ENCODE results near the gene GOLGA5.
"Not testable (repeated sequence)": the region's sequence is repeated elsewhere in the genome, so short reads cannot be mapped to it uniquely, and the experiment has no call there.

GOLGA5 gene

GRCh38 chr14:92820536-92820840 is 26.4 kb downstream of the GOLGA5 start:
- not testable (repeated sequence) for H2BK5ac ChIP-seq (ENCODE audit: low read length); H2AFZ ChIP-seq (ENCODE audit: low read length); H3K14ac ChIP-seq (ENCODE audit: low read length); H3K18ac ChIP-seq (ENCODE audit: low read length); H3K4me2 ChIP-seq (ENCODE audit: insufficient read depth, low read length, poor library complexity, severe bottlenecking); H3K4me1 ChIP-seq (ENCODE audit: control insufficient read depth in 2 of 2, insufficient read depth in 1 of 2, low read depth in 1 of 2, low read length in 2 of 2); H3K27ac ChIP-seq (replicated peaks; ENCODE audit: low read length); H4K91ac ChIP-seq (ENCODE audit: low read depth, low read length, poor library complexity); H4K8ac ChIP-seq (ENCODE audit: low read depth, low read length); H2BK12ac ChIP-seq (ENCODE audit: low read length); H3K9ac ChIP-seq (ENCODE audit: low read depth, low read length, poor library complexity); H3K4ac ChIP-seq (ENCODE audit: low read length); H3K79me1 ChIP-seq (ENCODE audit: low read depth, low read length); H3K4me3 ChIP-seq (ENCODE audit: low read length in 2 of 2); H3K9me3 ChIP-seq (replicated peaks in 1 of 2; ENCODE audit: control insufficient read depth in 2 of 2, insufficient read depth in 1 of 2, low read depth in 1 of 2, low read length in 2 of 2); H2AK5ac ChIP-seq (ENCODE audit: low read depth, low read length); DNase-seq (ENCODE audit: low spot score); H3K27me3 ChIP-seq (ENCODE audit: control insufficient read depth in 3 of 3, insufficient read depth in 3 of 3, low read depth in 1 of 3, low read length in 3 of 3); H3K23ac ChIP-seq (ENCODE audit: low read depth, low read length, poor library complexity); H2BK120ac ChIP-seq (ENCODE audit: low read depth, low read length); H2BK15ac ChIP-seq (ENCODE audit: low read length)
- no CpG with 5 or more reads among the region's 7 CpGs for WGBS, 2 donors (ENCODE audit: extremely low coverage in 2 of 2, insufficient read length in 2 of 2, insufficient replicate concordance in 1 of 2)
- peaks cover 7 to 93% of the 10 kb centered on the region in 2 donors for H3K36me3 ChIP-seq (replicated peaks in 1 of 2; ENCODE audit: control insufficient read depth in 2 of 2, insufficient read depth in 2 of 2, low read length in 2 of 2)

GRCh38 chr14:92830902-92831301 is 36.8 kb downstream of the GOLGA5 start:
- no peaks in the 10 kb centered on the region for H3K79me1 ChIP-seq (ENCODE audit: low read depth, low read length)
- H3K4me1 ChIP-seq (ENCODE audit: control insufficient read depth in 2 of 2, insufficient read depth in 1 of 2, low read depth in 1 of 2, low read length in 2 of 2) = no peaks in the 10 kb centered on the region
- WGBS, 2 donors (ENCODE audit: extremely low coverage in 2 of 2, insufficient read length in 2 of 2, insufficient replicate concordance in 1 of 2) = no CpG with 5 or more reads among the region's 2 CpGs
- no peak overlapping the region for H3K4ac ChIP-seq (ENCODE audit: low read length)
- H3K27me3 ChIP-seq (ENCODE audit: control insufficient read depth in 3 of 3, insufficient read depth in 3 of 3, low read depth in 1 of 3, low read length in 3 of 3) = no peaks in the 10 kb centered on the region
- H2BK120ac ChIP-seq (ENCODE audit: low read depth, low read length) = no peak overlapping the region
- no peak for DNase-seq (ENCODE audit: low spot score)
- no peaks in the 10 kb centered on the region for H3K9me3 ChIP-seq (replicated peaks in 1 of 2; ENCODE audit: control insufficient read depth in 2 of 2, insufficient read depth in 1 of 2, low read depth in 1 of 2, low read length in 2 of 2)
- no peak overlapping the region for H3K27ac ChIP-seq (replicated peaks; ENCODE audit: low read length)
- H3K9ac ChIP-seq (ENCODE audit: low read depth, low read length, poor library complexity) = no peak overlapping the region
- H2AFZ ChIP-seq (ENCODE audit: low read length) = no peak overlapping the region
- no peak overlapping the region for H4K8ac ChIP-seq (ENCODE audit: low read depth, low read length)
- no peak overlapping the region for H2BK5ac ChIP-seq (ENCODE audit: low read length)
- no peak overlapping the region for H2AK5ac ChIP-seq (ENCODE audit: low read depth, low read length)
- no peak overlapping the region for H3K14ac ChIP-seq (ENCODE audit: low read length)
- H3K18ac ChIP-seq (ENCODE audit: low read length) = no peak overlapping the region
- H3K4me2 ChIP-seq (ENCODE audit: insufficient read depth, low read length, poor library complexity, severe bottlenecking) = no peak overlapping the region
- H3K4me3 ChIP-seq (ENCODE audit: low read length in 2 of 2) = no peak overlapping the region
- no peak overlapping the region for H3K23ac ChIP-seq (ENCODE audit: low read depth, low read length, poor library complexity)
- no peak overlapping the region for H2BK15ac ChIP-seq (ENCODE audit: low read length)
- H3K36me3 ChIP-seq (replicated peaks in 1 of 2; ENCODE audit: control insufficient read depth in 2 of 2, insufficient read depth in 2 of 2, low read length in 2 of 2) = peaks cover 8 to 90% of the 10 kb centered on the region in 2 donors
- no peak overlapping the region for H4K91ac ChIP-seq (ENCODE audit: low read depth, low read length, poor library complexity)
- no peak overlapping the region for H2BK12ac ChIP-seq (ENCODE audit: low read length)

GRCh38 chr14:92832137-92832700 is 38.1 kb downstream of the GOLGA5 start:
- Histone ChIP-seq H2BK15ac (ENCODE audit: low read length) (no peak overlapping the region), H4K91ac (ENCODE audit: low read depth, low read length, poor library complexity) (no peak overlapping the region), H2BK5ac (ENCODE audit: low read length) (no peak overlapping the region), H3K14ac (ENCODE audit: low read length) (no peak overlapping the region), H3K27ac (replicated peaks; ENCODE audit: low read length) (no peak overlapping the region), H2BK120ac (ENCODE audit: low read depth, low read length) (no peak overlapping the region), H3K36me3 (replicated peaks in 1 of 2; ENCODE audit: control insufficient read depth in 2 of 2, insufficient read depth in 2 of 2, low read length in 2 of 2) (peaks cover 10 to 84% of the 10 kb centered on the region in 2 donors), H3K79me1 (ENCODE audit: low read depth, low read length) (no peaks in the 10 kb centered on the region), H2AFZ (ENCODE audit: low read length) (no peak overlapping the region), H2AK5ac (ENCODE audit: low read depth, low read length) (no peak overlapping the region), H3K9ac (ENCODE audit: low read depth, low read length, poor library complexity) (no peak overlapping the region), H3K4me2 (ENCODE audit: insufficient read depth, low read length, poor library complexity, severe bottlenecking) (no peak overlapping the region), H3K18ac (ENCODE audit: low read length) (no peak overlapping the region), H2BK12ac (ENCODE audit: low read length) (no peak overlapping the region), H3K23ac (ENCODE audit: low read depth, low read length, poor library complexity) (no peak overlapping the region), H3K4ac (ENCODE audit: low read length) (no peak overlapping the region), H3K4me3 (ENCODE audit: low read length in 2 of 2) (no peak overlapping the region), H3K9me3 (replicated peaks in 1 of 2; ENCODE audit: control insufficient read depth in 2 of 2, insufficient read depth in 1 of 2, low read depth in 1 of 2, low read length in 2 of 2) (no peaks in the 10 kb centered on the region), H4K8ac (ENCODE audit: low read depth, low read length) (no peak overlapping the region), H3K4me1 (ENCODE audit: control insufficient read depth in 2 of 2, insufficient read depth in 1 of 2, low read depth in 1 of 2, low read length in 2 of 2) (no peaks in the 10 kb centered on the region), H3K27me3 (ENCODE audit: control insufficient read depth in 3 of 3, insufficient read depth in 3 of 3, low read depth in 1 of 3, low read length in 3 of 3) (no peaks in the 10 kb centered on the region)
- DNase-seq (ENCODE audit: low spot score) = no peak
- WGBS, 2 donors (ENCODE audit: extremely low coverage in 2 of 2, insufficient read length in 2 of 2, insufficient replicate concordance in 1 of 2) = no CpG with 5 or more reads among the region's 7 CpGs

- Histone ChIP-seq H3K79me1 (ENCODE audit: low read depth, low read length) (no peaks in the 10 kb centered on the region), H3K36me3 (replicated peaks in 1 of 2; ENCODE audit: control insufficient read depth in 2 of 2, insufficient read depth in 2 of 2, low read length in 2 of 2) (peaks cover 7 to 43% of the 10 kb centered on the region in 2 donors), H3K27me3 (ENCODE audit: control insufficient read depth in 3 of 3, insufficient read depth in 3 of 3, low read depth in 1 of 3, low read length in 3 of 3) (no peaks in the 10 kb centered on the region), H4K8ac (ENCODE audit: low read depth, low read length) (no peak overlapping the region), H3K27ac (replicated peaks; ENCODE audit: low read length) (no peak overlapping the region), H2BK120ac (ENCODE audit: low read depth, low read length) (no peak overlapping the region), H2BK5ac (ENCODE audit: low read length) (no peak overlapping the region), H3K9me3 (replicated peaks in 1 of 2; ENCODE audit: control insufficient read depth in 2 of 2, insufficient read depth in 1 of 2, low read depth in 1 of 2, low read length in 2 of 2) (no peaks in the 10 kb centered on the region), H3K4me2 (ENCODE audit: insufficient read depth, low read length, poor library complexity, severe bottlenecking) (no peak overlapping the region), H2BK12ac (ENCODE audit: low read length) (no peak overlapping the region), H2BK15ac (ENCODE audit: low read length) (no peak overlapping the region), H3K4ac (ENCODE audit: low read length) (no peak overlapping the region), H3K4me1 (ENCODE audit: control insufficient read depth in 2 of 2, insufficient read depth in 1 of 2, low read depth in 1 of 2, low read length in 2 of 2) (no peaks in the 10 kb centered on the region), H2AFZ (ENCODE audit: low read length) (no peak overlapping the region), H3K14ac (ENCODE audit: low read length) (no peak overlapping the region), H3K4me3 (ENCODE audit: low read length in 2 of 2) (no peak overlapping the region), H3K18ac (ENCODE audit: low read length) (no peak overlapping the region), H4K91ac (ENCODE audit: low read depth, low read length, poor library complexity) (no peak overlapping the region), H3K23ac (ENCODE audit: low read depth, low read length, poor library complexity) (no peak overlapping the region), H2AK5ac (ENCODE audit: low read depth, low read length) (no peak overlapping the region), H3K9ac (ENCODE audit: low read depth, low read length, poor library complexity) (no peak overlapping the region)
- no peak for DNase-seq (ENCODE audit: low spot score)
- no CpG with 5 or more reads among the region's 4 CpGs for WGBS, 2 donors (ENCODE audit: extremely low coverage in 2 of 2, insufficient read length in 2 of 2, insufficient replicate concordance in 1 of 2)
Measured at GRCh38 chr14:92841930-92842329, 47.8 kb downstream of the GOLGA5 start.
